ENCODE measurements around the gene TMEM19. TPM values are rescaled to one million over a fixed set of nuclear protein-coding genes. Genes with fewer than 3 reads are reported as not detected.

Gene TMEM19
- total RNA-seq, 1 experiment from 2014 or later: 18.9 TPM

DNA sequence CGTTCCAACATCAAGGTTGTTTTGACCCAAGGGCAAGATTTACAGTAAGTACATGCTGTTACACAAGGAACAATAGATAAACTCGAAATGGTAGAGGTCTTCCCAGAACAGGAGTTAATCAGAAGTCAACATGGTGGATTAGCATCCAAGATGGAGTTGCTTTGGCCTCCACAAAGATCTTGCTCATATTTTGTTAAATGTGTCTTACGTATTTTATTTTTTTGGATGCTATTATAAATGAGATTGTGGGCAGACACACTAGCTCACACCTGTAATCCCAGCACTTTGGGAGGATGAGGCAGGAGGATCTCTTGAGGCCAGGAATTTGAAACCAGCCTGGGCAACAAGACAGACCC is 46.5 kb downstream of the TMEM19 start:
- H3K79me2 ChIP-seq (ENCODE audit: insufficient read depth, low read length): no peaks in the 10 kb centered on the region
- H3K4me3 ChIP-seq (replicated peaks in 1 of 2; ENCODE audit: low read depth in 1 of 2, low read length in 2 of 2): no peak overlapping the region
- H4K20me1 ChIP-seq (ENCODE audit: insufficient read depth): no peaks in the 10 kb centered on the region
- DNase-seq (ENCODE audit: low read depth, low spot score): no peak
- peak overlapping the region; percentile 83 for H2AFZ ChIP-seq (ENCODE audit: low read depth, low read length, poor library complexity, severe bottlenecking)
- peaks cover 3 to 19% of the 10 kb centered on the region in 2 experiments; a peak in 2 of 4 replicates for H3K4me1 ChIP-seq (ENCODE audit: control insufficient read depth in 1 of 2, insufficient read depth in 2 of 2, low read length in 2 of 2)
- no peaks in the 10 kb centered on the region for H3K36me3 ChIP-seq (ENCODE audit: control insufficient read depth in 1 of 2, insufficient read depth in 2 of 2, low read length in 2 of 2)
- BruUV-seq (replicated peaks): no TSS peak
- intact Hi-C loops (cut with micrococcal nuclease): no loop called here
- POLR2A ChIA-PET: no interaction called here
- no peaks in the 10 kb centered on the region for H3K9me3 ChIP-seq (ENCODE audit: control insufficient read depth in 1 of 2, insufficient read depth in 1 of 2, low read depth in 1 of 2, low read length in 2 of 2)
- no peak overlapping the region for H3K9ac ChIP-seq (ENCODE audit: low read length)
- H3K27ac ChIP-seq (ENCODE audit: low read depth, low read length): no peak overlapping the region
- TF ChIP-seq SIN3A (IDR thresholded peaks at IDR 0.05; ENCODE audit: low read depth) (no peak), YY1 (IDR thresholded peaks at IDR 0.05; ENCODE audit: extremely low read depth, insufficient replicate concordance, low read depth, low read length) (no peak), EGR1 (IDR thresholded peaks at IDR 0.05; ENCODE audit: low read depth) (no peak), FOSL1 (IDR thresholded peaks at IDR 0.05; ENCODE audit: low read depth) (no peak)
- TF ChIP-seq, protein P1, sequence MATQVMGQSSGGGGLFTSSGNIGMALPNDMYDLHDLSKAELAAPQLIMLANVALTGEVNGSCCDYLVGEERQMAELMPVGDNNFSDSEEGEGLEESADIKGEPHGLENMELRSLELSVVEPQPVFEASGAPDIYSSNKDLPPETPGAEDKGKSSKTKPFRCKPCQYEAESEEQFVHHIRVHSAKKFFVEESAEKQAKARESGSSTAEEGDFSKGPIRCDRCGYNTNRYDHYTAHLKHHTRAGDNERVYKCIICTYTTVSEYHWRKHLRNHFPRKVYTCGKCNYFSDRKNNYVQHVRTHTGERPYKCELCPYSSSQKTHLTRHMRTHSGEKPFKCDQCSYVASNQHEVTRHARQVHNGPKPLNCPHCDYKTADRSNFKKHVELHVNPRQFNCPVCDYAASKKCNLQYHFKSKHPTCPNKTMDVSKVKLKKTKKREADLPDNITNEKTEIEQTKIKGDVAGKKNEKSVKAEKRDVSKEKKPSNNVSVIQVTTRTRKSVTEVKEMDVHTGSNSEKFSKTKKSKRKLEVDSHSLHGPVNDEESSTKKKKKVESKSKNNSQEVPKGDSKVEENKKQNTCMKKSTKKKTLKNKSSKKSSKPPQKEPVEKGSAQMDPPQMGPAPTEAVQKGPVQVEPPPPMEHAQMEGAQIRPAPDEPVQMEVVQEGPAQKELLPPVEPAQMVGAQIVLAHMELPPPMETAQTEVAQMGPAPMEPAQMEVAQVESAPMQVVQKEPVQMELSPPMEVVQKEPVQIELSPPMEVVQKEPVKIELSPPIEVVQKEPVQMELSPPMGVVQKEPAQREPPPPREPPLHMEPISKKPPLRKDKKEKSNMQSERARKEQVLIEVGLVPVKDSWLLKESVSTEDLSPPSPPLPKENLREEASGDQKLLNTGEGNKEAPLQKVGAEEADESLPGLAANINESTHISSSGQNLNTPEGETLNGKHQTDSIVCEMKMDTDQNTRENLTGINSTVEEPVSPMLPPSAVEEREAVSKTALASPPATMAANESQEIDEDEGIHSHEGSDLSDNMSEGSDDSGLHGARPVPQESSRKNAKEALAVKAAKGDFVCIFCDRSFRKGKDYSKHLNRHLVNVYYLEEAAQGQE (IDR thresholded peaks at IDR 0.05; ENCODE audit: low read depth): no peak
- CTCF ChIA-PET: interaction anchor here (1.2 to 1.4 kb wide), 2 partner anchors 9 to 14 kb away, joined by 4 read pairs; no protein-coding TSS in a partner anchor
- H3K9me2 ChIP-seq (ENCODE audit: insufficient read depth): no peaks in the 10 kb centered on the region
- ATAC-seq: no peak
- RAD21 ChIA-PET (ENCODE audit: low non-redundant PET in 1 of 2, low total read pairs in 2 of 2, uncharacterized antibody in 2 of 2, unreplicated experiment in 2 of 2): no interaction called here
- H3K4me2 ChIP-seq (ENCODE audit: low read length): peak overlapping the region; percentile 29
- H3K27me3 ChIP-seq (ENCODE audit: insufficient read depth, low read length): no peaks in the 10 kb centered on the region

DNA sequence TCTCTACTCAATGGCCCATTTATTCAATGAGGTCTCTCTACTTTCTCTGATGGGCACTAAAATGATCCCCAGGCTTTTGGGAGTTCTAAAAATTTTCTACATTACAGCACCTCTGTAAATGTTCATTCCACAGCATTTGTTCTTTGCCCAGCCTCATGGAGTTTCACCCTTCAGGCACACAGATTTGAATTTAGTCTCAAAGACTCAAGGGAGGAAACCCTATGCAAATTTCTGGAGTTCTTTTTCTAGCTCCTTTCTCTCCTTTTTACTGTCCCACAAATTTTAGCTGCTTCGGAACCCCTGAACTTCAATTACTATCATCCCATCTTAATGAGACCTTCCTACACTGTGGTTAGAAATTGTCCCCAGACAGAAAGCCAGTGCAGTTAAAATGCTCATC is 51.3 kb downstream of the TMEM19 start:
- DNase-seq (ENCODE audit: low read depth, low spot score): no peak
- ATAC-seq: no peak

More for the DNA sequence above, 51.3 kb downstream of the TMEM19 start:
- ChIA-PET RAD21 (ENCODE audit: low non-redundant PET in 1 of 2, low total read pairs in 2 of 2, uncharacterized antibody in 2 of 2, unreplicated experiment in 2 of 2) (no interaction called here), CTCF (no interaction called here), POLR2A (interaction anchor here (1.4 kb wide), 1 partner anchor 17 kb away, joined by 3 read pairs; the partner anchor contains the start of gene RAB21)
- H3K36me3 ChIP-seq (ENCODE audit: control insufficient read depth in 1 of 2, insufficient read depth in 2 of 2, low read length in 2 of 2): no peaks in the 10 kb centered on the region
- no peaks in the 10 kb centered on the region for H3K9me2 ChIP-seq (ENCODE audit: insufficient read depth)
- no peaks in the 10 kb centered on the region for H3K27me3 ChIP-seq (ENCODE audit: insufficient read depth, low read length)
- no TSS peak for BruUV-seq (replicated peaks)
- no peak overlapping the region for H3K4me2 ChIP-seq (ENCODE audit: low read length)
- no peak overlapping the region for H3K9ac ChIP-seq (ENCODE audit: low read length)
- no peaks in the 10 kb centered on the region for H4K20me1 ChIP-seq (ENCODE audit: insufficient read depth)
- H3K4me3 ChIP-seq (replicated peaks in 1 of 2; ENCODE audit: low read depth in 1 of 2, low read length in 2 of 2): no peak overlapping the region
- no peaks in the 10 kb centered on the region for H3K9me3 ChIP-seq (ENCODE audit: control insufficient read depth in 1 of 2, insufficient read depth in 1 of 2, low read depth in 1 of 2, low read length in 2 of 2)
- H3K4me1 ChIP-seq (ENCODE audit: control insufficient read depth in 1 of 2, insufficient read depth in 2 of 2, low read length in 2 of 2): peaks cover 0 to 2% of the 10 kb centered on the region in 2 experiments; a peak in 2 of 4 replicates
- no peaks in the 10 kb centered on the region for H3K79me2 ChIP-seq (ENCODE audit: insufficient read depth, low read length)
- no peak overlapping the region for H2AFZ ChIP-seq (ENCODE audit: low read depth, low read length, poor library complexity, severe bottlenecking)
- intact Hi-C loops (cut with micrococcal nuclease): no loop called here
- TF ChIP-seq FOSL1 (IDR thresholded peaks at IDR 0.05; ENCODE audit: low read depth) (no peak), SRF (IDR thresholded peaks at IDR 0.05; ENCODE audit: low read depth) (no peak)
- no peak overlapping the region for H3K27ac ChIP-seq (ENCODE audit: low read depth, low read length)
